Embryonic facial prominence (tissue), 1 donor: Measurements from ENCODE around the gene DENND4B.

Experiments used
- DNase-seq: peaks from one replicate; pipeline ENCODE4 v3.0.0-alpha.2; 2016; ENCODE audit errors: extremely low spot score

The DENND4B gene

DNA sequence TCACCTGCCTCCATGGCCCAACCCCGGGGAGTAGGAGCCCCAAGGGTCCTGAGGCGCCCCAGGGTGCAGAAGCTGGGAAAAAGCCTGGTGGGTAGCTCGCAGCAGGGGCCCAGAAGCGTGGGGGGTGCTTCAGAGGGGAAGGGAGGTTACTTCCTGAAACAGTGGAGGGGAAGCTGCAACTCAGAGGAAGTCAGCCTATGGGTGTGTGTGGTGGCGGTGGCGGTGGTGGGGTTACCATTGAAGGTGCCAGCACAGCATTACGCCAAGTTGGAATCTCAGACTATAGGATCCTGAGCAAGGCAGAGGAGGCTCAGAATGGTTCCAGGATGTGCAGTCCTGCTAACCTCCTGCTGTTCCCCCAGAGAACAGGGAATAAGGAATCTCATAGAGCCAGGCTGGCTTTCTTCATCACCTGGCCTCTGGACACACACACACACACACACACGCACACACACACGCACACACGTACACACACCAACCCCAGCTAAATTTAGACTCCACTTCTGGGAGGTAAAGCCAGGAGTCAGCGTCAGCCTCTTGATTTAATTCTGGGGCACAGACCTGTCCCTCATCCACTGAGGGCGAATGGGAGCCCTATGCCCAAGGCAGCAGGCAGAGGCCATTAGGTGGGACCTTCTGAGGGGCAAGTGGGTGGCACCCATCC, 1.3 kb downstream of the DENND4B start:
- no peak for DNase-seq

DNA sequence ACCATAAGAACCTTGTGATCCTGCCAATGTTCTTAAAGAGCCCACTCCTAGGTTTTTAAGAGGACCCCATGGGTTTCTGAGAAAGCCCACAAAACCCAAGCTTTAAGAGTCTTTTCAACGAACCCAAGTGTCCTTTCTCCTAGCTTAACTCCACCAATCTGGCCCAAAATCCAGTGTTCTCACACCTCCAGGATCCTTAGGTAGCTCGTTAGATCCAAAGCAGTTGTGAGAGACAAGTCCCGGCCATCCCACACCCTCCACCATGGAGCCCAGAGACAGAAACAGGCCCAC, 1.7 kb downstream of the DENND4B start:
- no peak for DNase-seq

DNA sequence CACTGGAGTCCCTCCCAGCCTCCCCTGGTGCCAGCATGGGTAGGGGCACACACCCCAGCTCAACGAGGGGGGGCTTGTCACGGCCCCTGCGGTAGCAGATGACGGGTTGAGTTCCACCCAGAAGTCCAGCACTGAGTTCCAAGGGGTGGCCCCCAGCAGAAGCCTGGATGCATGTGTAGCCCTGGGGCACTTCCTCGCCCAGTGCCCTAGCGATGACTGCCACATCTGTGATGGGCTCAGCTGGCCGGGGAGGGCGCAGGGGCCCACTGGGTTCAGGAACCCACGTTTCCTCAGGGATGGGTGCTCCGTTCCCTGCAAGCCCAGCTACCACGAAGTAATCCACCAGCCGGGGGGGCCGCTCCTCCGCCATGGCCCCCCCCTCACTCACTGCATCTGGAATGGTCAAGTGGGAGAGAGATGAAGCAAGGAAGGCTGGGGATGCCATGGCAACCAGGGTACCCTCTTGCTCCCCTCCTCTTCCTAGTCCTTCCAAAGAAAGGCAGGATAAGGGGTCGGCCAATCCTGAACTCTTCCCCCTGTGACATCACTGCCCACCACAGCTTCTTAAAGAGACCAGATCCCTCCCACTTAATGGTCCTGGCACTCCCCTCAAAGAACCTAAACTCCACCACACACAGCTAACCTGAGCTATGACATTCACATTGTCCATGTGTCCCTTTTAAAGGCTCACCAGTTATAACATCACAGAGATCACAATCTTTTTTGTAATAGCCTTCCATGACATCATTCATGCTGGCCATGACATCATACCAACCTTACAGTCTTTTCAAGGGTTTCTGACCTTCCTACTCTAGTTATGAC, 2.3 kb downstream of the DENND4B start:
- no peak for DNase-seq

DNA sequence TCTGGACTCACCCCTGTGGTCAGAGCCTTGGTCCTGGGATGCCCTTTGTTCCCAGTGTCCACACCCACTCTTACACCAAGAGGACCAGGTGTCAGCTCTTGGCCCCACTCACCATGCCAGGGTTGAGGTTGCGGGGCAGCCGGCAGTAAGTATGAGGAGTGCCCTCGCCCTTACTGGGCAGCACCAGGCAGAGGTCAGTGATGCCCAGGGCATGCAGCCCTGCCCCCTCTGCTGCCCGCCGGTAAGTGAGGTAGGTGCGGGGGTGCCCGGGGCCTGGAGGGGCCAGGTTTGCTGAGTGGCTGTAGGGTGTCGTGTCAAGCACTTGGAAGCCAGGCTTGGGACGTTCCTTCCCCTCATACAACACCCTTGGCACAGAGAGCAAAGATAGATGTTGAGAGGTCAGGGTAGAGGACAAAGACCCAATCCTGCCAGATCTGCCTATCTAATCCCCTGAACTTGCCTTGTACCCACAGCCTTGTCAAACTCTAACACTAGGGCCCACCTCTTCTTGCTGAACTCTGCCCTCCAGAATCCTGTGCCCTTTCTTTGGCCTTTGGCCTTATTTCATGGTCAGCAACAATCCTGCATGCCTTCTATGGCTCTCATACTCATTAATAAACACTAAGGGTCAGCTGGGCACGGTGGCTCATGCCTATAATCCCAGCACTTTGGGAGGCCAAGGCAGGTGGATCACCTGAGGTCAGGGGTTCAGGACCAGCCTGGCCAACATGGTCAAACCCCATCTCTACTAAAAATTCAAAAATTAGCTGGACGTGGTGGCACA, 3.6 kb downstream of the DENND4B start:
- no peak for DNase-seq

DNA sequence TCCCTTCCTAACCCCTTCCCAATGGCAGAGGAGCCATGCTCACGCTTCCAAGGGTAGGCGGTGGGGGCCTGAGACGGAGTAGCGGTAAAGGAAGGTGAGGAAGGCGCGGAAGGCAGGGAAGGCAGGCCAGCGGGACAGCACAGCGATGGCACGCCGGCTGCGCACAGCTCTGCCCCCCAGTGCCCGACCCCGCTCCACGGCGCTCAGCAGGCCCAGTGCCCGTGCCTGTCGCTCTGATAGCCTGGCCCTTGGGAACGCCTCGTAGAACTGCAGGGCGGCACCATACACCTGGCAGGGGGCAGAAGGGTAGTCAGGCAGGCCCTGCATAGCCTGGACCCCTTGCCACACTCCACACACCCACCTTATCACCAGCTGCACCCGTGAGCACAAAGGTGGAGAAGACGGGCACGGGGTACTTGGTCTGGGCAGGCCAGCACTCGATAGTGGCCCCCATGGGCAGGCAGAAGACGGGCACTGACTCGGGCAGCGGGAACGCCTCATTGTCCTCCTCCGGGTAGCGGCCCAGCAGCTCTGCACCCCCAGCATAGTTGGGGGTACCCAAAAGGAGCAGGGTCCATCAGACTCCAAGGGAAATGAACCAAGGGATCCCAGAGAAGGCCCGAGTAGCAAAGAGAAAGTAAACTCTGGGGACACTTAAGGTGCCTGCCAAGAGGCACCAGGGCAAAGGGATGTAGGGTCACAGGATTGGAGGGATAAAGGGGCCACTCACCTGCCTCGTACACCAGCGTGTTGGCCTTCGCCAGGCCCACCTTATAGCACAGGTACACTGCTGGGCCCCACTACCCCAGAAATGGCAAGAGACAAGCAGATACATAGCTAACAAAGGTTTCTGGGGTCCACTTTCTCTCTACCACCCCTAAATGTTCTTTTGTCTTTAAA, 4.4 kb downstream of the DENND4B start:
- no peak for DNase-seq

DNA sequence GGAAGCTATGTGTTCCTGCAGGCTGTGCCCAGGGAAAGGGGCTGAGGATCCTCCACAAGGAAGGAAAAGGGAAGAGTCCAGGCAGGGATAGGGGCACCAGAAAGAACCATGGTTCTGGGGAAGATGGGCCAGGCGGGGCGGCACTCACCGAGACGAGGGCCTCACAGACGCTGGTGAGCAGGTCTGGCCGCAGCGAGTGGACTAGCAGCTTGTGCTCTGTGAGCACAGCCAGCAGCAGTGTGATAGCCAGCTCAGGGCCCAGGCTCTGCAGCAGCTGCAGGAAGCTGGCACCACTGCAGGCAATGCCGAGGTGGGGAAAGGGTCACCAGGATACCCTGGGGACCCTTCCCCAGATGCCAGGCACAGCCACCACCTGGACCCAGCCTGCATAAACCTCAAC, 5.8 kb downstream of the DENND4B start:
- DNase-seq = no peak

DNA sequence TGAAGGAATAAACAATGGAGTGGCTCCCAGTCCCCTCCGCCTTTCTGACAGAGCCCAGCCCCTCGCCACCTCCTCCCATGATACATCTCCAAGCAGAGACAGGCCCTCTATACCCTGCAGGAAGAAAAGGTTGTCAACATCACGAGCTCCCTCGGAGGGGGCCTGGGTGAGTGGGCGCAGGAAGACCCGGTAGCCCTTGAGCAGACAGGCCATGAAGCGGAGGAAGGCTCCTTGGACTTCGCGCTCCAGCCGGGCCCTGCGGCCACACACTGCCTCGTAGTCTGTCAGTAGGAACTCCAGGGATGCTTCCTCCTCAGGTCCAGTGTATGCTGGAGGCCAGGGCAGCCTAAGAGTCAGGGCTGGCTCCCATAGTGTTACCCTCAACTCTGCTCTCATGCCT, 7.0 kb downstream of the DENND4B start:
- no peak for DNase-seq

DNA sequence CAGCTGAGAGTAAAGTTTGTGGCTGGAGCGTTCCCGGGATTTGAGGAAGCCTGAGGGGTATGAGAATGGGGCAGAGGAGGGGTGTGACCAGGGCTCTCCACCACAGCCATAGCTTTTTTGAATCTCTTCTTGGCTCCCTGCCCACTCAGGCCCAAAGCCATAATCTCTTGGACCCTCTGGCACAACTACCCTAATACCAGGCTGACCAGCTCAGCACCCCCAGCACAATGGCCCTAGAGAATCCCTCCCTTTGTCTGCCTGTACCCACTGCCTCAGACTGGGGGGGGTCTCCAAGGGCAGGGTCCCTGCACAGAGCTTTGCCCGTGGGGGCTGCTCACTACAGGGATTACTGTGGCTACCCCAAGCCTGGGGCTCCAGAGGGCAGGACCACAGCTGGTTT, 7.5 kb downstream of the DENND4B start:
- no peak for DNase-seq

DNA sequence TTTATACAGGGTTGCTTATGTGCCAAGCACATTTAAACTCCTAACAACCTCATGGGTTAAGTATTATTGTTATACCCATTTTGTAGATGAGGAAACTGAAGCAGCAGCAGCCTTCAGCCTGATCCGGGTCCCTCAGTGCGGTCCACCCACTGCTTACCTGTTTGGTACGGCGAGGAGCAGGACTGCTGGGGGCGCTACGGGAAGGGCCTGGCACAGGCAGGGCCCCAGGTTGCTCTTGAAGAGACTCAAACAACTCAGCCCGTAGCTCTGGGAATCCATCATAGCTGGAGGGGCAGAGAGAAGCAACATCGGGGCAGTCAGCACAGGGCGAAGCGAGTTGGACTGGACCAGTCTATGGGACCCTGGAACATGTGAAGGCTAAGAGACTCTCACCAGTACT, 9.2 kb downstream of the DENND4B start:
- DNase-seq = no peak

DNA sequence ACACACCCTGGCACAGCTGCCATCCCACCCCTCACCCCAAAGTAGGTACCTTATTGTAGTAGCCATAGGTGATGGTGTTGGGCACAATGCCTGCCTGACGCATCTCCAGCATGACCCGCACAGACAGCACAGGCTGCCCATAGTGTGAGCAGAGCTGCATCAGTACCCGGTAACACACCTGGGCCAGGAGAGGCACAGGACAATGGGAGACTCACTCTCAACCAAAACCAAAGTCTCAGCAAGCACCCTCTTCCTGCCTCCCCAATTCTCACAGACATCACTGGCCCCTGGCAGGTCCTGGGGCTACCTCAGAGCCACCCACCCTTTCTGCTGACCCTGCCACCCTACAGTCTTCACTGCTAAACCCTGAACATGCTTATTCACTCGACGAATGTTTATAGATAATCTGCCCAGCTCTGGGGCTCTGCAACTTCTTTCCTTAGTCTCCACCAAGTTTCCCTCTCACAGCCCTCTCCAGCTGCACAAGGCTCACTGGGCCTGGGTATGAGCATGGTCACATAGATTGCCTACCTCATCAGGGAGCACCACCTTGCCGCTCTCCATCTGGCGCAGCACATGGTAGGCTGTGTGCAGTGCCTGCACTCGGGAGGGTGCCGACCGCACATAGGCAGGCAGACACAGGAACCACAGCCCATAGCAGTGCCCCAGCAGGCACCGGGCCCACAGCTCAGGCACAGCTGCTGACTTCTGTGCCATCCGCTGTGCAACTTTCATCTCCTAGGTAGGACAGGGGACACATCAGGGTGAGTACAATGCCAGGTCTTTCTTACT, 10.3 kb downstream of the DENND4B start:
- DNase-seq = no peak

DNA sequence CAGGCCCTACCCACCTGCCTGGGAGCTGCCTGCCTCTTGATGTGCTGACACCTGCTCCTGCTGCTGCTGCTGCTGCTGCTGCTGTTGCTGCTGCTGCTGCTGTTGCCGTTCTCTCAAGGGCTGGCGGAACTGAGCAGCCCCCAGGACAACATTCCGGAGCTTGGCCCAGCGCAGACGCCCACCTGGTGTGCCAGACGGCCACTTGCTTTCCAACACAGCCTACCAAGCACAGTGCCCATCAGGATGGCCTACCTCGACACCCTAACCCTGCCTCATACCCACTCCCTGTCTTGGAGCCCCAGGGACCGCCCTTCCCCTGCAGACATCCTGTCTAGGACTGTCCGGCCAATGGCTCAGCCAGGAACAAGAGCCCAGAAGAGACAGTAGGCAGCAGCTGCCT, 11.8 kb downstream of the DENND4B start:
- no peak for DNase-seq

DNA sequence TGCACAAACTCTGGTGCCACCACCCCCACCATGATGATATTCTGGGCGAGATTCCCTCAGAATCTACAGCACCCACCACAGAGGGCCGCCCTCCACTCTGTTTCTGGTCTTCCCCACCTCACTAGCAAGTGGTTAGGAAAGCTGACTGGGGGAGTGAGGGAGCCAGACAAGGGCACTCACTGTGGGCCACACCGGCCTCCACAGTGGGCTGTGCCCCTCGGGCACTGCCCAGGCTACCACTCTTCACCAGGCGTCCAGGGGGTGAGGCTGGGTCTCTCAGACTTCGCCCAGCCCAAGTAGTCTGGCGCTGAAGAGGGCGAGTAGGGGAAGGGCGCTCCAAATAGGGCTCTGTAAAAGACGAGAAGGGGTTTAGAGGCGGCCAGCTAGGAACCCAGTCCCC, 12.6 kb downstream of the DENND4B start:
- DNase-seq = no peak

DNA sequence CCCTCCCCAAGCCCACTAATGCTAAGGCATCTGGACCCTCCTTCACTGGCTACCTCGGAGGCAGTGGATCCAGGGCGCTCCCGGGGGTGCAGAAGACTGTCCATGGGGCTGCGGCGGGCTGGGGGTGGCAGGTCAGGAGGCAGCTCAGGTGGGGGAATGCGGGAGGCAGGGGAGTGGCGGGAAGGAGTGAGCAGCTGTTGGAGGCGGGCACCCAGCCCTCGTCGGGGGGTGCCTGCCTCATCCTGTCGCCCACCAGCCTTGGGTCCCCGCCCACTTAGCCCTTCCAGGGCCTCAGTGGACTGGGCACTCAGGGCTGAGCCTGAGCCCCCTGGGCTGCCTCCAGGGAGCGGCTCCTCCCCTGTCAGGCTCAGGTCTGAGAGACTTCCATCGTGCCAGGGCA, 13.1 kb downstream of the DENND4B start:
- DNase-seq = no peak

DNA sequence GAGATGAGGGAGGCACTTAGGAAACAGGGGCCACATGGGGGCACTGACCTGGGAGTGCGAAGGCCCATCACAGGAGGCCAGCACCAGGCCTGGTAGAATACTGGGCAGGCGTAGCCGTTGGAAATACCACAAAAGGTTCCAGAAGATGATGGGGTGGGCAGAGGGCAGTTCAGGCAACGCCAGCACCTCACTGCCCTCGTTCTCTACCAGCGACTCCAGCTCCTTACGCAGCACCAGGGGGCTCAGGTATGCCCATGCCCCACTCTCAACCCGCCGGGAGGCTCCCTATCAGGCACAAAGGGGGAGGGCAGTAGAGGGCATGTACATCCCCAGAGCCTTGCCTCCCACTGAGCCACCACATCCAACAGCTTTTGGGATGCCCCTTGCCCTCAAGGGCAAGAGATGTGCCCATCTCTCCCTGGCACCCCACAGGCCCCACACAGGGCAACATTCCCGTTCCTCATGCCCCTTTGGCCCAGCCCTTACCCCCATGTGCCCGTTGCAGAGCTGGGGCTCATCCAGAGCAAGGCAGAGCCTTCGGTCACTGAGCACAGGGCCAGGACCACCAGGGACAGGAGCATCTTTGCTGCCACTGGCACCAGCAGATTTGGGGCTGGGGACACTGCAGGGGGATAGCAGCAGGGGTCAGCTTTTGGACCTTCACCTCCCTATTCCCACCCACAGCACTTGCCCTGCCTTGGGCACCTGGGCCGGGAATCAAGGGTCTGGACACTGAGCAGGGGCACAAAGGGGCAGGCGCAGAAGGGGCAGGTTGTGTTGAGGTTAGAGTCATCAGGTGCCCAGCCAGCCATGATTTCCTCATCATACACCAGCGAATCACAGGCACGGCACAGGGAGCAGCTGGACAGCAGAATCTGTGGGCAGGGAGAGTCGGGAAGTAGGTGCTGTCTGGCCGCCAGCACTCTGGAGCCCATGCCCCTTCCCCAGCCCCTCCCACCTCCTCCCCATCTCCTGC, 14.1 kb downstream of the DENND4B start:
- DNase-seq = no peak

DNA sequence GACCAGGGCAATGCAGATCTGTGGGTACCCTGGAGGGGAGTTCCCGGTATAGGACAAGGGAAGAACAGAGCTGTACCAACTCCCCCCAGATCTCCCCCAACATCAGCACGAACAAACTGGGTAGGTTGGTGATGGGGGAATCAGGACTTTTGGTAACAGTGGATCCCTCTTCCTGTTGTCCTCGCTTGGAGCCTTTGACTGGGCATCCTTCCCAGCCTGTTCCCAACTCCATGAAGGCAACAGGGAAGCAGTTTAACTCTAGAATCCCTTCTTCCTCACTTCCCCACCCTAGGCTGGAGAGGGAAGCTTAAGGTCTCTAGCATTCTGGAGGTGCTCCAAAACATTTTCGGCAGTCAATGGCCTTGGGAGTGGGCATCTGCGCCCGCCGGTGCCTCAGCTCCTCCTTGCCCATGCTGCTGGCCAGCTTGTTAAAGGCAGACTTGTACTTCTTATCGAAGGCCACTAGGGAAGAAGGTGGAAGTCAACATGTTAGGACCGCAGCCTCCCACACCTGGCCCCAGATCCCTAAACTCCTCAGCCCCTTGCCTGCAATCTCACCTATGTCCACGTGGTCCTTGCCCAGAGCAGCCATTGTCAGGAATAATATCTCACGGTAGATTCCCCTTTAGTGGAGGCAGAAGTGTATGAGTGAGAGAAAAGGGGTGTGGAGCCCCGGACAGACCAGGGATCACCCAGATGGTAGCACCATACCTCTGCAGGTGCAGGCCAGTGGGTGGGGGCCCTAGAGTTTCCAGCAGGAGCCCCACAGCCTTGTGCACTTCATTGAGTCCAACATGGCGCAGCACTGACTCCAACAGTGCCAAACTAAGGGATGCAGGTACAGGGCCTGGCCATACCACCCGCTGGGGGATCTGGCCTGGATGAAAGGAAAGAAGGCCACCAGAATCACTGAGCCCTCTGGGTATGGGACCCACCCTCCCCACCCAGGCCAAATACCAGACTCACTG, 16.3 kb downstream of the DENND4B start:
- DNase-seq = no peak

DNA sequence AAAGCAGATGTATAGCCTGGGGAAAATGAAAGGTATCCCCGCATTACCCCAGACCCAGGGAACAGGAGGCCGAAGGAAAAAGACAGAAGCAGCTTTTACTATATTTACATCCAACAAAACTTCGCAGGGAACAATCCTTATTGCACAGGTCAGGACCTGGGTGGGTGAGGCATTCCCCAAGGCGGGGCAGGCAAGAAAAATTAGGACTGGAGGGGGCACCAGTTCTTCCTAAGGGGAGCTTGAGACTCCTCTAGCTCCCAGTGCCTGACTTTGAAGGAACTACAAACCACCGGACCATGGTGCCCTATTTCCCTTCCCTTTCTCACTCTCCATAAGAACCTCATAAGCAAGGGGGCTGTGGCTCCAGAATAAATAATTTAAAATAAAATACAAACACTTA, 17.1 kb downstream of the DENND4B start:
- no peak for DNase-seq

DNA sequence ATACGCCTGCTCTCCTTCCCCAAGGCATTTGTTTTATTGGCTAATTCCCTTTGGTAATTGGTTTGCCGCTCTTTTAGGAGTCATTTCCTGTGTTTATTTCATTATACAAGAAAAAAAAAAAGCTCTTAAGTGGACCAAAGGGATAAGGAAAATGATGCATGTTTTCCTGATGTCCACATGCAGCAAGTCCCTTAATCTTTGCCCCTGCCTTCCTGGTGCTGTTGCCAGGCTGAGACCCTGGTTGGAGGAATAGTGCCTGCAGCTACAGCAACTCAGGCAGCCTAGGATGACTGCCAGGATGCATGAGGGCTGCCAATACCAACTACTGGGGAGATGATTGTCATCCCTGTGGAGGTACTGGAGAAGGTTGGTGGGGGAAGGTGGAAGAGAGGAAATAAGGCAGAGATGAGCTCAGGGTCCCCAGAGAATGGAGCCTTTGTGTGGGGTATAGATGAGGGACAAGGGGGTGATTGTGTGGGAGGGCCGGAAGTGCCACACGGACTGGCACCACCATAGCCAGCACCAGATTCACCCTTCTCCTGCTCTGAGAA, 17.7 kb downstream of the DENND4B start:
- no peak for DNase-seq

DNA sequence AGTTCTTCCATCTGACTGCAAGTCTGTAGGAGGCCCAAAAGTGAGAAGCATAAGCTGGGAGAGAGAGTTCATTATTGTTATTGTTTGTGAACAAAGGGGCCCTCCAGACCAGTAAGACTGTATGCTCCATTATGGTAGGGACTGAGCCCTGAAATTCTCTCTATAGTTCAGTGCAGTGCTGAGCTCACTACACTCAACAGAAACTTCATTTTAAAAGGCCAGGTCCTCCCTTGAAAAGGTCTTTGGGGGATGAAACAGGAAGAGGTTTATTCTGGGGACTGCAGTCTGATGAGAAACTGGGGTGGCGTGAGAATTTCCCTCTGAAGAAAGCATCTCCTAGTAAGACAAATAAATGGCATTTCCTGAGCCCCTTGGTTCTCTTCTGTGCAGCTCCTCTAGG, 18.3 kb downstream of the DENND4B start:
- DNase-seq = no peak
